Activated CD4-positive, alpha-beta memory T cell treated with anti-CD3 and anti-CD28 coated beads, Interleukin-2, amount 10 ng/mL, durations not matched to agents 7 days and 5 days (primary cell): ENCODE measurements around the gene GNA15. TPM values are rescaled to one million over a fixed set of nuclear protein-coding genes. Genes with fewer than 3 reads are reported as not detected.

Experiments
- CTCF ChIA-PET: fragments of 350-600 bp; sonication (Branson Sonifier 250); formaldehyde crosslinking; loops from one replicate; lab custom pipeline; 2021; ENCODE audit warnings: antibody characterized with exemption, inconsistent platforms; lab: Charles Lee
- POLR2A ChIA-PET: fragments of 350-600 bp; sonication (Branson Sonifier 250); formaldehyde crosslinking; loops from one replicate; lab custom pipeline; 2021; ENCODE audit warnings: antibody characterized with exemption; lab: Charles Lee
- DNase-seq: peaks from one replicate; pipeline ENCODE4 v3.0.0-alpha.2; 2020
- H3K27ac Mint-ChIP-seq: one replicate; pipeline ENCODE4 v1.8.0; 2021; ENCODE audit warnings: mild to moderate bottlenecking, mixed read lengths
- H3K27me3 Mint-ChIP-seq: one replicate; pipeline ENCODE4 v1.8.0; 2021; ENCODE audit warnings: mixed read lengths
- H3K36me3 Mint-ChIP-seq: one replicate; pipeline ENCODE4 v1.8.0; 2021; ENCODE audit warnings: low read depth, mixed read lengths
- H3K4me1 Mint-ChIP-seq: one replicate; pipeline ENCODE4 v1.8.0; 2021; ENCODE audit warnings: mixed read lengths
- H3K4me3 Mint-ChIP-seq: one replicate; pipeline ENCODE4 v1.8.0; 2021; ENCODE audit warnings: mild to moderate bottlenecking, mixed read lengths
- H3K9me3 Mint-ChIP-seq: one replicate; pipeline ENCODE4 v1.8.0; 2021; ENCODE audit warnings: mixed read lengths
- total RNA-seq, 2 experiments: library from RNA; stranded (reverse); gene quantifications; one replicate each; pipeline ENCODE4 v1.2.3, GENCODE V29; 2021

GNA15 gene
- total RNA-seq, 2 experiments from 2014 or later, result 140 TPM

GRCh38 chr19:3099347-3100145 lies 36.3 kb upstream of the GNA15 start:
- H3K4me3 Mint-ChIP-seq, result no peak overlapping the region
- POLR2A ChIA-PET, result interaction anchor here (1.0 kb wide), 1 partner anchor 48 kb away, joined by 3 read pairs; no protein-coding TSS in a partner anchor

DNA sequence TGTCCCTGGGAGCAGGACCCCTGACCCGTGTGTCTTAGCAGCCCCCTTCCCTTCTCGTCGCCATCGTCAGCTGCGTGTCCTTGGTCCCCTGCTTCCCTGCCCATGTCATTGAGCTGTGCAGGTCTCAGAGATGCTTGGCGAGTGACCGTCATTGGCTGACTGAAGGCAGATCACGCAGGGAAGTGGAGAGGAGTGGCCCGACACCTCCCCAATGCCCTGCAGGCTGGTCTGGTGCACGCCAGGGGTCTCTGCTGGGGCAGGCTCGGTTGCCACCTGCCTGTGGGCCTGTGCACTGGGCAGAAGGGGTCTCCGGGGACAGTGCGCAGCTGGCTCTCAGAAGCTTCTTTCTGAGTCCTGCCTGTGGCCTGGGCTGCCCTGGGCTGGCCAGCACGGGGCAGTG lies 35.5 kb upstream of the GNA15 start:
- no peaks in the 10 kb centered on the region for H3K9me3 Mint-ChIP-seq
- H3K4me3 Mint-ChIP-seq, result no peak overlapping the region
- no peak for DNase-seq
- ChIA-PET CTCF (no interaction called here), POLR2A (interaction anchor here (1.0 kb wide), 1 partner anchor 48 kb away, joined by 3 read pairs; no protein-coding TSS in a partner anchor)
- no peaks in the 10 kb centered on the region for H3K36me3 Mint-ChIP-seq
- H3K27ac Mint-ChIP-seq, result no peak overlapping the region
- peaks cover 44% of the 10 kb centered on the region for H3K27me3 Mint-ChIP-seq
- H3K4me1 Mint-ChIP-seq, result peaks cover 26% of the 10 kb centered on the region

More at GRCh38 chr19:3099347-3100145, 36.3 kb upstream of the GNA15 start:
- Mint-ChIP-seq H3K27me3 (peaks cover 49% of the 10 kb centered on the region), H3K4me1 (peaks cover 31% of the 10 kb centered on the region), H3K27ac (no peak overlapping the region), H3K36me3 (no peaks in the 10 kb centered on the region), H3K9me3 (no peaks in the 10 kb centered on the region)
- CTCF ChIA-PET, result interaction anchor here (1.7 kb wide), 1 partner anchor 9 kb away, joined by 7 read pairs; no protein-coding TSS in a partner anchor
- no peak for DNase-seq

DNA sequence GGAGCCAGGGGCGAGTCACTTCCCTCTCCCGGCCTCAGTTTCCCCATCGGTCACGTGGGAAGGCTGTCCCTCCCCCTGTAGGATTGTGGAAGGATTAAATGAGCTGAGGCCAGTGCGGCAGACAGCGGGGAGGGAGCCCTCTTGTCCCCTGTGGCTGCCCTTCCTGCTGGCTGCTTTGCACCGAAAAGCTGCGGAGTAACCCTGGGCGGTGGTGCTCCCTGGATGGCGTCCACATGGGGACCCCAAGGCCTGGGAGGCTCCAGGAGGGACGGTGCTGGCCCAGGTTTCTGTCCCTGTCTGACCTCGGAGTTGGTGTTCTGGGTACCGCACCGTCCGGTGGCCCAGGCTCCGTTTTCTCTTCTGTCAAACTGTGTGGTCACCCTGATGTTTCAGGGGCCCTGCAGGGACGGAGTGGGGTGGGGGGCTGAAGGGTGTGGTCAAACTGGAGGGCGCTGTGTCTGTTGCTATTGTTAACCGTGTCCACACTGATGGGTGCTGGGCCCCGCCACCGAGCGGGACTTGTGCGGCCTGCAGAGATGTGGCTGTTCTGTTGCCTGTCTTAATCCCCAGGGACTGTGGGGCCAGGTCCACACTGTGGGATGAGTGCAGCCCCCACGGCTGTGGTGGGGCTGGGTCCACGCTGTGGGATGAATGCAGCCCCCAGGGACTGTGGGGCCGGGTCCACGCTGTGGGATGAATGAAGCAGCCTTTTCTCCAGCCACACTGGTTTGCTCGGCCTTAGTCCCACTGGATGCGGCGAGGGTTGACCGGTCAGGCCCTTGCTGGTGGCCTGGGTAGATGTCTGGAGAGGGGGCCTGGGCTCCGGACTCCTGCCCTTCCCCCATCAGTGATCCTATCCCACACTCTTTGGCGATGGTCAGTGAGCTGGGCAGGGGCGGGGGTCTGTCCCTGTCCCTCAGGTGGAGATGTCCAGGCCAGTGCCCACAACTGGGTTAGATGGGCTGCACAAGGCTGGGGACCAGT lies 34.8 kb upstream of the GNA15 start:
- Mint-ChIP-seq H3K9me3 (no peaks in the 10 kb centered on the region), H3K36me3 (no peaks in the 10 kb centered on the region), H3K27me3 (peaks cover 37% of the 10 kb centered on the region), H3K4me1 (peaks cover 18% of the 10 kb centered on the region), H3K27ac (no peak overlapping the region), H3K4me3 (no peak overlapping the region)
- POLR2A ChIA-PET, result interaction anchor here (1.0 kb wide), 1 partner anchor 49 kb away, joined by 3 read pairs; no protein-coding TSS in a partner anchor
- CTCF ChIA-PET, result no interaction called here
- DNase-seq, result no peak

- ChIA-PET POLR2A (no interaction called here), CTCF (interaction anchor here (1.1 kb wide), 1 partner anchor 152 kb away, joined by 4 read pairs; no protein-coding TSS in a partner anchor)
- Mint-ChIP-seq H3K27ac (no peak overlapping the region), H3K4me3 (no peak overlapping the region), H3K27me3 (peaks cover 30% of the 10 kb centered on the region), H3K36me3 (no peaks in the 10 kb centered on the region), H3K9me3 (no peaks in the 10 kb centered on the region), H3K4me1 (peaks cover 13% of the 10 kb centered on the region)
- no peak for DNase-seq
These were observed 33.3 kb upstream of the GNA15 start for GRCh38 chr19:3102239-3103140.

GRCh38 chr19:3104708-3104983 lies 31.2 kb upstream of the GNA15 start:
- H3K27ac Mint-ChIP-seq, result no peak overlapping the region
- H3K4me1 Mint-ChIP-seq, result peaks cover 11% of the 10 kb centered on the region
- H3K27me3 Mint-ChIP-seq, result peaks cover 17% of the 10 kb centered on the region
- H3K9me3 Mint-ChIP-seq, result no peaks in the 10 kb centered on the region
- H3K36me3 Mint-ChIP-seq, result no peaks in the 10 kb centered on the region
- no peak for DNase-seq
- H3K4me3 Mint-ChIP-seq, result no peak overlapping the region
- ChIA-PET CTCF (interaction anchor here (1.4 to 3.5 kb wide), 17 partner anchors 13 to 153 kb away, joined by 3 to 60 read pairs (median 12); partner anchors contain the start of gene TLE6), POLR2A (no interaction called here)

DNA sequence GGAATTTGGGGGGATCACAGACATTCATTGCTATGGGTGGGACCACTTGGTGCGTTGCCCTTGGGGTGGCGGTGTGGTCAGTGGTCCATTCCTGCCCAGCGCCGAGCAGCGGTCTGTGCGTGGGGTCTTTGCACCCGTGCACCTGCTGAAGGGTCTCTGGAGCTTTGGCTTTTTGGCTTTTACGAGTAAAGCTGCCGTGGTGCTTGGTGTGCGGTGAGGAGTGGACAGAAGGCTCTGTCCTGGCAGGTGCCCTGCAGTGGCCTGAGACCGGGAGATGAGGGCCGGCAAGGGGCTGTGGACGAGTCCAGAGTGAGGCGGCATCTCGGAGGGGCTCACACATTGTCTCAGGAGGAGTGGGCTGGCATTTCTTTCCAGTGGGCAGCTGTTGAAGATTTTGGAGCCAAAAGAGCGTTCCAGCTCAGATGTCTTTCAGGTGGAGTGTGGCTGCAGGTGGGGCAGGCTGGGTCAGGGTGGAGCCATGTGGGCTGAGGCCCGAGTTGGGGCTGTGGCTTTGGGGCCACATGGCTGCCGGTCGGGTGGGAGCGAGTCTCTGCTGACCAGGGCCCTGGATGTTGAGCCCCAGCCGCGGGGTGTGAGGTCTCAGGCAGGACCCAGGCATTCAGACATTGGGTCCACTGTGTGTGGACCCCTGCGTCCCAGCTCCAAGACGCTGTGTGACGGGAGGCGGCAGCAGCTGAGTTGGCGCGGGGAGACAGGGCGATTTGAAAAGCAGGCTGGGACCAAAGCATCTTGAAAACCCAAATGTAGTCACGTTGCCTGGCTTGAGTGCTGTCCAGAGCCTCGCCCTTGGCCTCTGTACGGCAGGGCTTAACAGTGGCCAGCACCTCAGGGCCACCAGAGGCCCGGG lies 30.0 kb upstream of the GNA15 start:
- ChIA-PET CTCF (interaction anchor here (1.2 to 3.5 kb wide), 4 partner anchors 24 to 154 kb away, joined by 3 to 52 read pairs (median 18); no protein-coding TSS in a partner anchor), POLR2A (no interaction called here)
- Mint-ChIP-seq H3K4me1 (peaks cover 11% of the 10 kb centered on the region), H3K9me3 (no peaks in the 10 kb centered on the region), H3K36me3 (no peaks in the 10 kb centered on the region), H3K27ac (no peak overlapping the region), H3K4me3 (no peak overlapping the region), H3K27me3 (peaks cover 11% of the 10 kb centered on the region)
- no peak for DNase-seq

GRCh38 chr19:3106509-3107141 lies 29.2 kb upstream of the GNA15 start:
- Mint-ChIP-seq H3K36me3 (no peaks in the 10 kb centered on the region), H3K4me3 (no peak overlapping the region), H3K27ac (no peak overlapping the region), H3K9me3 (no peaks in the 10 kb centered on the region), H3K27me3 (peaks cover 6% of the 10 kb centered on the region), H3K4me1 (peaks cover 11% of the 10 kb centered on the region)
- no peak for DNase-seq
- CTCF ChIA-PET, result interaction anchor here (1.2 to 3.5 kb wide), 3 partner anchors 23 to 155 kb away, joined by 3 to 52 read pairs (median 7); no protein-coding TSS in a partner anchor
- POLR2A ChIA-PET, result no interaction called here

DNA sequence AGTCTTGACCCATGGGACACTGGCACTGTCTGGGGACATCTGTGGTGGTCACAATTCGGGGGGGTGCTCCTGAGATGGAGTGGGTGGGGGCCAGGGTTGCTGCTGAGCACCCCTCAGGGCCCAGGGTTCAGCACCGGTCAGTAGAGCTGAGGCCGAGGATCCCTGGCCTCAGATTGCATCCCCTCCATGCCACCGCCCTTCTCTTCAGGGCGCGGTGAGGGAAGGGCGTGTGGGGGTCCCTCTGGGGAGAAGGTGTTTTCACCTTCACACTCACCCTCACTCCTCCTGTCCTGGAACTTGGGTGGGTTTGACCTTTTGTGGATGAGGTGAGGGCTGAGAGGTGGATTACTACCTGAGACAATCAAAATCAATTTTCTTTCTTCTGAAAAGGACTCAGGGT lies 28.2 kb upstream of the GNA15 start:
- no peaks in the 10 kb centered on the region for H3K9me3 Mint-ChIP-seq
- ChIA-PET POLR2A (no interaction called here), CTCF (interaction anchor here (1.7 to 2.4 kb wide), 2 partner anchors 9 to 72 kb away, joined by 7 read pairs; no protein-coding TSS in a partner anchor)
- peaks cover 3% of the 10 kb centered on the region for H3K27me3 Mint-ChIP-seq
- H3K4me3 Mint-ChIP-seq, result no peak overlapping the region
- peaks cover 11% of the 10 kb centered on the region for H3K4me1 Mint-ChIP-seq
- no peaks in the 10 kb centered on the region for H3K36me3 Mint-ChIP-seq
- no peak overlapping the region for H3K27ac Mint-ChIP-seq
- no peak for DNase-seq

DNA sequence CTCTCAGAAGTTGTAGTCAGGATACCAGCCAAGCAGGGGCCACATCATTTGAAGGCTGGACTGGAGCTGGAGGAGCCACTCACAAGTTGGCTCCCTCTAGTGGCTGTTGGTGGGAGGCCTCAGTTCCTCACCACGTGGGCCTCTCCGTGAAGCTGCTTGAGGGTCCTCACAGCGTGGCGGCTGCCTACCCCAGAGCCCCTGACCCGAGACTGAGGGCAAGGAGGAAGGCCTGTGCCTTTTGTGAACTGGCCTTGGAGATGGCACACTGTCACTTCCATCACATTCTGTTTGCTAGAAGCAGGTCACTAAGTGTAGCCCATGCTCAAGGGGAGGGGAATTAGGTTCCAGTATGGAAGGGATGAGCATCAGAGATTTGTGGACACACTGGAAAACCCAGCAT lies 27.1 kb upstream of the GNA15 start:
- CTCF ChIA-PET, result interaction anchor here (1.0 to 2.4 kb wide), 16 partner anchors 10 to 167 kb away, joined by 3 to 15 read pairs (median 4); partner anchors contain the start of gene TLE6
- Mint-ChIP-seq H3K9me3 (no peaks in the 10 kb centered on the region), H3K4me1 (peaks cover 8% of the 10 kb centered on the region), H3K27me3 (peaks cover 3% of the 10 kb centered on the region), H3K4me3 (no peak overlapping the region), H3K36me3 (no peaks in the 10 kb centered on the region), H3K27ac (no peak overlapping the region)
- DNase-seq, result peak; percentile 76
- POLR2A ChIA-PET, result interaction anchor here (0.9 kb wide), 1 partner anchor 208 kb away, joined by 3 read pairs; the partner anchor contains the start of gene ZNF57

DNA sequence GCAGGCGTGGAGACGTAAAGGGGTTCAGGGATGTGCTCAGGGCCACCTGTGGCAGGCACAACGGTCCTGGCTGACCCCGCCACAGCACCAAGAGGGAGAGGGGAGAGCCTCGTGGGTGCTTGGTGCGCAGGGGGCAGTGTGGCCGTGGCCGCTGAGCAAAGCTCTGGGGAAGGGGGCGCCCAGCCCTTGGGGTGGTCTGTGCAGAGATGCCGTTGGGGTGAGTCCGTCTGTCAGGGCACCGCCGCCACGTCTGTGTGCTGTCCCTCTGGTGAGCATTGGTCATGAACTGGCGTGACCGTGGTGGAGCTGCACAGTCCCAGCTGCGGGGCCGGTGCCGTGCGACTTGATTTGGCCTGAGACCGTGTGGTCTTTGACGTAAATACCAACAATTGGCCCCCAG lies 26.3 kb upstream of the GNA15 start:
- ChIA-PET POLR2A (no interaction called here), CTCF (interaction anchor here (1.0 to 2.1 kb wide), 5 partner anchors 34 to 166 kb away, joined by 3 to 9 read pairs (median 3); no protein-coding TSS in a partner anchor)
- H3K4me3 Mint-ChIP-seq, result no peak overlapping the region
- DNase-seq, result no peak
- H3K27me3 Mint-ChIP-seq, result peaks cover 2% of the 10 kb centered on the region
- no peak overlapping the region for H3K27ac Mint-ChIP-seq
- H3K4me1 Mint-ChIP-seq, result peaks cover 4% of the 10 kb centered on the region
- no peaks in the 10 kb centered on the region for H3K36me3 Mint-ChIP-seq
- H3K9me3 Mint-ChIP-seq, result no peaks in the 10 kb centered on the region
